ENCODE results near the gene ADTRP.
"Not testable (repeated sequence)": the region's sequence is repeated elsewhere in the genome, so short reads cannot be mapped to it uniquely, and the experiment has no call there.

Gene ADTRP

GRCh38 chr6:11722220-11722619 lies 56.4 kb downstream of the ADTRP start:
- no peak for DNase-seq

DNA sequence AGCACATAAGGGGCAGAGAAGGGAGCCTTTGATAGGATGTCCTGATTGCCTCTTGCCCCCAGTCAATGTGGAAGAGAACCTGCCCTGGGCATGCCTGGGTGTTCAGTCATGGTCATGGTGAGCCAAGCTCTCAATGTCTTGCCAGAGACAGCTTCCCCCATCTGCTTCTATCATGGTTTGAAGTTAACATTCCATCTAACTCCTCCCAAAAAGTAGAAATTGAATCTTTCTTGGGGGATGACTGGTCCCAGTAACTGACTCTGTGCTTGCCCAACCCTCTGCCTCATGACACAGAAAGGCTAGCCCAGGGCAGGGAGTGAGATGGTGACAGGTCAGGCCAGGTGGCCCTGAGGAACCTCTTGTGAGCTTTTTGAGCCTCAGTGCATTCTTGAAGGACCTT lies 60.1 kb downstream of the ADTRP start:
- no peak for DNase-seq

DNA sequence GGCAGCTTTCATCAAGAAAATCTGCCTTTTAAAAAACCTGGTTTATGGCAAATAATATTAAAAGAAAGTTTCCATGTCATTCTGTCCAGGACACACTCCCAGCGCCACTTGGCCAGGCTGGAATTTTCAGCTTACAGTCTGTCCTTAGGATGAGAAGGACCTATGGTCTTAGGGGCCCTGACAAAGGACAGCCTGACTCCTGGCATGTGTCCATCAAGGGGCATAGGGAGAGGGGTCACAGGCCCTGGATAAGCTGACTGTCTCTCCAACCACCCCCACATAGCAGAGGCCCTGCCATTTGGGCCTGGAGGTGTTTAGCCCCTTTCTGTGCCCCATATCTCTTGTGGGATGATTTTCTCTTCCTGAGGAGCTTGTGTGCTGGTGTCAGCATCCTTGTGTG lies 60.6 kb downstream of the ADTRP start:
- DNase-seq: no peak

GRCh38 chr6:11714798-11715285 lies 63.8 kb downstream of the ADTRP start:
- DNase-seq: no peak

- DNase-seq: no peak
Observed at GRCh38 chr6:11714116-11714797, 64.3 kb downstream of the ADTRP start.

DNA sequence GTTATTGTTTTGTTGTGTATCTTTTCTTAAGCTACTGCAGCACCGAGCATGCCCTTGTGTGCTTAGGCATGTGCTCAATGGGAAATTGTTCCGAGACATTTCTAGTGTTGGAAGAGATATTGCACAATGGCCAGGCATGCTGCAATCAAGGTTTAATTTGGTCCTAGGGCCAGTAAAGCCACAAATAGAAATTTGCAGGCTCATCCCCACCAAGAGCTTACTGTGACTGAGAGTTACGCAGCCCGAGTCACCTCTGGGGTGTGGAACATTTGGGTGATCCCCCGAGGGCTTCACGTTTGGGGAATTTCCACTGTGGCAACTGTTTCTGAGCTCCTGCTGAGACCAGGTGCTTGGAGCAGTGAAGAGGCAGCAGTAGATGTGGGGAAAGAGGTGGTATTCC lies 65.8 kb downstream of the ADTRP start:
- DNase-seq: no peak

- DNase-seq: no peak
Observed at GRCh38 chr6:11711984-11712711, 66.5 kb downstream of the ADTRP start.

GRCh38 chr6:11711003-11711983 lies 67.3 kb downstream of the ADTRP start:
- DNase-seq: no peak

DNA sequence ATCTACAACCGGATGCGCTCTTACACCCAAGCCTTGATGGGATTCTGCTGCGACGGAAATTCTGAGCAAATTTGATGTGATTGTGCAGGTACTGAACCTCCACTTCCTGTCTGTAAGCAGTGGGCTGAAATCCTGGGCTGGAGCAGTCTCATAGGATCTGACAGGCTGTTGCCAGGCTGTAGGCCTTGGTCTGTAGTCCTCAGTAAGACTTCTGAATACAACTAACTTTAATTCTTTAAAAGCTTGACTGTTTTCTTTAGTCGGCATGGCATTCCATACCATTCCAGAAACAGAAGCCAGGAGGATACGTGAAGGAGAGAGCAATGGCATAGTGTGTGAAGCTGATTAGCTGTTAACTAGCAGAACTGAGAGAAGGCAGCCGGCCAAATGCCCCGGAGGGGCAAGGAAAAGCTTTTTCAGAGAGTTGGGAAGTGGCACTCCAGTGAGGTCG lies 68.3 kb downstream of the ADTRP start:
- no peak for DNase-seq

- no peak for DNase-seq
Observed at GRCh38 chr6:11706171-11706570, 72.4 kb downstream of the ADTRP start.

- DNase-seq: no peak
Observed at GRCh38 chr6:11705483-11705882, 73.1 kb downstream of the ADTRP start.

DNA sequence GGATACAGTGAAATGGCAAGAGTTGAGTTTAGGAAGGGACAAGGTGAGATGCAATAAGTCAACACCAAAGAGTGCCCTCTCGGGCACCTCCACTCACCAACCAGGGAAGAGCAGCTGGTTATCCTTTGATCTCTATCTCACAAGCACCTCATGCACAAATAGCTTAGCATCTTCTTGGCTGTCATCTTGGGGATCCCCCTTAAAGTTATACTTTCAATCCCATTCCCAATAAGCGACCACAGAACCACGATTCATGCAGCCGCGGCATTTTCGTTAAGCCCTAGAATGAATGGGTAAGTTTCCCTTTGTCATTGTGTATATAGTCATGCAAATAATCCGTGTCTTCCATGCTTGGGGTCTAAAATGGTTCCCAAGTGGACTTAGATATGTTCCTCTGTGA lies 73.5 kb downstream of the ADTRP start:
- DNase-seq: no peak

DNA sequence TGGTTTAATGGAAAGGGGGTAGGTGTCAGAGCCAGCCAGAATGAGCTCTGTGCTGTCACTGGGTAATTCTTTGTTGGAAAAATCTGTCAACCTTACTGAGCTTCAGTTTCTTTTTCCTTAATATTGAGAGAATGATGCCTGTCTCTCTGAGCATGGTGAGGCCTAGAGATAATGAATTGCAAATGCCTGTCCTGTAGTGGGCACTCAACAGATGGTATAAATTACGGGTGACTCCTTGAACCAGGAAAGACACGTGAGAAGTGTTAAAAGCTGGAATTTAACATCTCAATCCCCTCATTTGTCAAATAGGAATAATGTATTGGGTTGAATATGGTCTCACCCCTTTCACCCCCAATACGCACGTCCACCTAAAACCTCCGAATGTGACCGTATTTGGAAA lies 74.9 kb downstream of the ADTRP start:
- no peak for DNase-seq

GRCh38 chr6:11702500-11703130 lies 76.0 kb downstream of the ADTRP start:
- DNase-seq: no peak

- DNase-seq: no peak
Observed at GRCh38 chr6:11702089-11702488, 76.5 kb downstream of the ADTRP start.

DNA sequence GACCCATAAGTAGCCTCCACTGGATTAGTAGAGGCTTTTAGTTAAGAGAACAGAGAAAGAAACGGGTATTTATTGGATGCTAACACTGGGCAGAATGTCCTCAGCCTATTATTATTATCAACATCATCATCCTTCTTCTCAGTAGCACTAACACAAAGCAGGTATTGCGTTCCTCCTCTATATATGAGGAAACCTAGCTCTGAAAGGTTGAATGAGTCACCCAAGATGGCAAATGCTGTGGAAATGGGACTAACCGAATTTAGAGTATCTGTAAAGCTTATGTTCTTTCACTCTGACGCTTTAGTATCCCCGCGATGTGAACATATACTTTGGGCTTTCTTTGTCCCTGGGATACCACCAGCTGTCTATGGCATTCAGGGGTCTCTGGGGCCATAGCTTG lies 77.0 kb downstream of the ADTRP start:
- no peak for DNase-seq

DNA sequence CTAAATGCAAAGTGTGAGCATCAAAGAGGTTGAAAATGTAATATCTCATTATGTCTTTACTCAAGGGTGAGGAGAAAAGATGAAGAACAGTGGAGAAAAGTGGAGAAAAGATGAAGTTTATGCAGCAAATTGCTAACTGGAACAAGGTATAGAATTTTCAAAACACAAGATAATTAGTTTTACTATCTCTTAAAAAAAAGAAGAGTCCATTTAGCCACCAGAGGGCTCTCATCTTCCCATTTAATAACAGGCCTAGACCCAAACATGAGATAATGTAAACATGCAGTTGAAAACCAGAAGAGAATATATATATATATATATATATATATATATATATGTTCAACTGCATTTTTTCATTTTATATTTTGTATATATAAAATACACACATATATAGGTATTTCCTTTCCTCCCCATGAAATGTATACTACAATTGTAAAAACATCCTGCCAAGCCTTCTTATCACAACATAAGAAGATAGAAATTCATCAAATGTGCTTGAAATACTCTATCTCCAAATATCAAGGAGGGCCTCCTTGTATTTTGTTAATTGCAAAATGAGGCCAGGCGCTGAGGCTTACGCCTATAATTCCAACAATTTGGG lies 78.4 kb downstream of the ADTRP start:
- DNase-seq: peak; percentile 3

DNA sequence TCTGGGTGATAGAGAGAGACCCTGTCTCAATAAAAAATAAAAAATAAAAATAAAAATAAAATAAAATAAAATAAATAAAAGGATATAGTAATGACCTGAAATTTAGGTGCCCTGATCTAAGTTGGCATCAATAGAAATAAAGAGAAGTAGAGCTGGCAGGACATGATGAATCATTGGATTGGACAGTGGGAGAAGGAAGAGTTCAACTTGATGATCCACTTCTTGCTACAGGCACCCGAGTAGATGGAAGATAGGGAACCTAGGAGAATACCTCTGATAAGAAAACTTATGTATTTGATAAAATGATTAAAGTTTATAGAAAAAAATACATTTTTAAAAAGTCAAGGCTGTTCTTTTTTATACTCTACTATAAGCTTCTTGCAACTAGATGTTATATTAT lies 79.0 kb downstream of the ADTRP start:
- no peak for DNase-seq

- no peak for DNase-seq
Observed at GRCh38 chr6:11692451-11693376, 85.9 kb downstream of the ADTRP start.

- no peak for DNase-seq
Observed at GRCh38 chr6:11689847-11690246, 88.8 kb downstream of the ADTRP start.

- not testable (repeated sequence) for DNase-seq
Observed at GRCh38 chr6:11689400-11689799, 89.2 kb downstream of the ADTRP start.
